Activated T-helper 1 cell treated with anti-CD3 and anti-CD28 coated beads, Interleukin-2, amount 50 U/mL, for 16 hours (primary cell): ENCODE data around the gene KIAA1755.
"Not testable (repeated sequence)": the region's sequence is repeated elsewhere in the genome, so short reads cannot be mapped to it uniquely, and the experiment has no call there.

ENCODE experiments used
- DNase-seq, 2 donors: peaks; one replicate each; pipeline ENCODE4 v3.0.0-alpha.2; 2020; ENCODE audit warnings: low read depth in 1 of 2, low spot score in 1 of 2

Gene KIAA1755

DNA sequence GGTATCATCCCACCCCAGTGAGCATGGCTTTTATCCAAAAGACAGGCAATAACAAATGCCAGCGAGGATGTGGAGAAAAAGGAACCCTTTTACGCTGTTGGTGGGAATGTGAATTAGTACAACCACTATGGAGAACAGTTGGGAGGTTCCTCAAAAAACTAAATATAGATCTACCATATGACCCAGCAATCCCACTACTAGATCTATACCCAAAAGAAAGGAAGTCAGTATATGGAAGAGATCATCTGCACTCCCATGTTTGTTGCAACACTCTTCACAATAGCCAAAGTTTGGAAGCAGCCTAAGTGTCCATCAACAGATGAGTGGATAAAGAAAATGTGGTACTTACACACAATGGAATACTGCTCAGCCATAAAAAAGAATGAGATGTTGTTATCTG is 5.9 kb upstream of the KIAA1755 start:
- DNase-seq, result no peak

DNA sequence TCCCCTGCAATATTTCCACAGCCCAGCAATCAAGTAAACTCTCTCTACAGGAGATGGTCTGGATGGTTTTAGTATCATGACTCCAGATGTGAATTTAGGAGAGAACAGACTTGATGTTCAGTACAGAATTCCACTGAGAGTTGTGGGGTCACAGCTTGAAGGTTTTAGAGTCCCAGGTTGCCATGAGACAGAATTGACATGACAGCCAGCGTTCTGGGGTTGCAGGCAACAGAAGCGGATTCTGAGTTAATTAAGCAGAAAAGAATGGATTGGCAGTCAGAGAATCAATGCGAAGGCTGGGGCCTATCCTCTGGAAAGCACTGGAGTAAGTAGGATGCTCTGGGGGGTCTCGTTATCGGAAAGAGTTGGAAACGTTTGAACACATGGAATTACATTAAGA is 2.4 kb upstream of the KIAA1755 start:
- DNase-seq, result no peak

- DNase-seq, result no peak
Observed at GRCh38 chr20:38261054-38261390, 487 bp upstream of the KIAA1755 start.

GRCh38 chr20:38260025-38260377 is 534 bp downstream of the KIAA1755 start:
- DNase-seq, result no peak

DNA sequence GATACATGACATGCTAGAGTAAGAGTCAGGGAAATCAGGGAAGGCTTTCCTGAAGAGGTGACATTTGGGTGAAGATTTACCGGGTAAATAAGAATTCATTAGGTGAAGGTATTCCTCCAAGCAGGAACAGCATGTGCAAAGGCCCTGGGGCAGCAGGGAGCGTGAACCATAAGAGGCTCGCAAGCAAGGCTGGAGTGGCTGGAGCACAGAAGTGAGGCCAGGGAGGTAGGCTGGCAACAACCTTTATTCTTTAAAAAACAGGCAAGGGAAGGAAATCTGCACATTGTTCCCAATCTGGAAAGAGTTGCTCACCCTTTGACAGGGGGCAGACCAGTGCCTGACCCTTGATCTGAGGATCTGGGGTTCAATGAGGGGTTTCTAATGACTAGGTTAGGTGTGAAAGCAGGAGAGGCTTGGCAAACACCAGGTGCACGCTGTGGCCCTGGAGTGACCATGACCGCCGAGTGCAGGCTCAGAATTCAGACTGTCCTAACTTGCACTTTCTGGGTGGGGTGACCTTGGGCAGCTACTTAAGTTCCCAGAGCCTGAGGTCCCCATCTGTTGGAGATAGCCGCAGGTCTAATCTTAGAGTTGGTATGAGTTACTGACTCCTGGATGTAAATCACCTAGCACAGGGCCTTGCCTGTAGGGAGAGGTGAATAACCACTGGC is 1.9 kb downstream of the KIAA1755 start:
- DNase-seq, result no peak

DNA sequence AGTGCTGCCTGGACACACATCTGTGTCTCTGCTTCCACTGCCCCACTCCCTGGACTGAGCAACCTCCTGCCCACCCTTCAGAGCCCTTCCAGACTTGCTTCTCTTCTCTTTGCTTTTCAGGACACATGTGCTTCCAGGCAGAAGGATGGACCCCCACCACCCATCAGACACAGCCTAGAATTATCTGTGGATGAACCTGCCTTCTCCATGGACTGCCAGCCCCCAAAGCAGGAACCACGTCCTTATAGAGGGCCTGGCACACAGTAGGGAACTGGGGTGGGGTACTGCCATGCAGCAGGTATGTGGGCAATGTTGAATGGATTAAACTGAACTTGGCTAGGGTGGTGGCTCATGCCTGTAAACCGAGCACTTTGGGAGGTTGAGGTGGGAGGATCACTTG is 3.6 kb downstream of the KIAA1755 start:
- no peak for DNase-seq

- no peak for DNase-seq
Observed at GRCh38 chr20:38256021-38256420, 4.5 kb downstream of the KIAA1755 start.

DNA sequence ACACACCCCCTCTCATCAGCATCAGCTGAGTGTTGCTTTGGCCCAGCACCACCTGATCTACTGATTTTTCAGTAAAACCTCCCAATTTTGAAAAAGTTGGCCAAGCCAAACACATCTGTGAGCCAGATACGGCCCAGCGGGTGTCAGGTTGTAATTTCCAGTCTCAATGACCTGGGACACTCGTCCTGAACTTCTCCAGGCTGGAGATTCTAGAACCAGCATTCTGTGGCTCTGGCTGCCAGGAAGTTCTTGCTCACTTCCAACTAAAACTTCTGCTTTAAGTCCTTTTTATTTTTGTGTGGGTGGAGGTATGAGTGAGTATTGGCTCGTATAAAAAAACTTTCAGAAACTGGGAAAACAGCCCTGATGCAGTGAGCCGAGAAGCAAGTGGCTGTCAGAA is 5.1 kb downstream of the KIAA1755 start:
- no peak for DNase-seq

GRCh38 chr20:38254621-38255020 is 5.9 kb downstream of the KIAA1755 start:
- DNase-seq, result not testable (repeated sequence)

- DNase-seq, result no peak
Observed at GRCh38 chr20:38253571-38253970, 7.0 kb downstream of the KIAA1755 start.

GRCh38 chr20:38252292-38253288 is 7.9 kb downstream of the KIAA1755 start:
- DNase-seq, result no peak

GRCh38 chr20:38251441-38251840 is 9.1 kb downstream of the KIAA1755 start:
- DNase-seq, result not testable (repeated sequence)

GRCh38 chr20:38250609-38251008 is 9.9 kb downstream of the KIAA1755 start:
- DNase-seq, result no peak

- no peak for DNase-seq
Observed at GRCh38 chr20:38249536-38250310, 10.8 kb downstream of the KIAA1755 start.

DNA sequence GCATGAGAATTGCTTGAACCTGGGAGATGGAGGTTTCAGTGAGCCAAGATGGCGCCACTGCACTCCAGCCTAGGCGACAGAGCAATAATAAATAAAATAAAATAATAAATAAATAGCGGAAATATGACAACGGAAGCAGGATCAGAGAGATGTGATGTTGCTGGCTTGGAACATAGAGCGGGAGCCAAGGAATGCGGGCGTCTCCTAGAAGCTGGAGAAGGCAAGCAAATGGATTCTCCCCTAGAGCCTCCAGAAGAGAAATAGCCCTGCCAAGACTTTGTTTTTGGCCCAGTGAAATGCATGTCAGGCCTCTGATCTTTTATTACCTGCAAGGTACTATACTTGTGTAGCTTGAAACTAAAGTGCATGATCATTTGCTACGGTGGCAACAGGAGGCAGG is 12.4 kb downstream of the KIAA1755 start:
- DNase-seq, result no peak

DNA sequence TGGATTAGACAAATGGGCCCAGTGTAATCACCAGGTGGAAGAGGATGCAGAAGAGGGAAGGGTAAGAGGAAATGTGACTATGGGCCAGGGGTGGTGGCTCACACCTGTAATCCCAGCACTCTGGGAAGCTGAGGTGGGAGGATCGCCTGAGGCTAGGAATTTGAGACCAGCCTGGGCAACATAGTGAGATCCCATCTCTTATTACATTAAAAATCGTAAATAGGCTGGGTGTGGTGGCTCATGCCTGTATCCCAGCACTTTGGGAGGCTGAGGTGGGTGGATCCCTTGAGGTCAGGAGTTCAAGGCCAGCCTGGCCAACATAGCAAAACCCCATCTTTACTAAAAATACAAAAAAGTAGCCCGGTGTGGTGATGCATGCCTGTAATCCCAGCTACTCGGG is 12.8 kb downstream of the KIAA1755 start:
- not testable (repeated sequence) for DNase-seq

GRCh38 chr20:38247166-38247509 is 13.4 kb downstream of the KIAA1755 start:
- DNase-seq, result no peak

DNA sequence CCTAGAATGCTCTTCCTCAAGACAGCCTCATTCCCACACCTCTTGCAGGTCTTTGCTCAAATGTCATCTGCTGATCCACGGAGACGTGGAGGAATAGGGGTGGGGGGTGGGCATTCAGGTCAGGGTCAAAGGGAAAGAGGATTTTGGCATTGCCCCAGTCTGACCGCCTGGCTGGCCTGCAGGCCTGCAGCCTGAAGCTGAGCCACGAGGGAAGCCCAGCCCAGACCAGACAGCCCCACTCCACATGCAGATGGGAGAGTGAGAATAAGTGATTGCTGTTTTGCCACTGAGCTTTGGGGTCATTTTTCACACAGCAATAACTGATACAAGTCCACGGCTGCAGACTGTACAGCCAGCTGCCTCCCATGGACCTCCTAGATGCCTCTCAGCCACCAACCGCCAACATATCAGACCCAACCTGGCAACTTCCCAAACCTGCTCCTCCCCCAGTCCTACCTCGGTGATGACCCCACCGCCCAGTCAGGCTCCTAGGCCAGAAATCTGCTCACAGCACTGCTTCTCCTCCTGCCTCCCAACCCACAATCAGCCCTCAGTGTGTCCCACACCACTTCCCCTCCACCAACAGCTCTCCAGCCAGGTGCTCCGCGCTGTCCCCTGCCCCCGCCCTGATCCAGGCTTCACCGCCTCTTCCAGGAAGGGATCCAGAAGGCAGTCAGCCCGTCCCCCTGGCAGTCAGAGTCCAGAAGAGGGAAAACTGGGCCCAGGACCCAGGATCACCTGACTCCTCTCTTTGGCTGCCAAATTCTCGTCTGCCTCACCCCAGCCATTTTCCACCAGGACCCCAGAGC is 14.0 kb downstream of the KIAA1755 start:
- DNase-seq, result no peak

- DNase-seq, result no peak
Observed at GRCh38 chr20:38245753-38246152, 14.8 kb downstream of the KIAA1755 start.

DNA sequence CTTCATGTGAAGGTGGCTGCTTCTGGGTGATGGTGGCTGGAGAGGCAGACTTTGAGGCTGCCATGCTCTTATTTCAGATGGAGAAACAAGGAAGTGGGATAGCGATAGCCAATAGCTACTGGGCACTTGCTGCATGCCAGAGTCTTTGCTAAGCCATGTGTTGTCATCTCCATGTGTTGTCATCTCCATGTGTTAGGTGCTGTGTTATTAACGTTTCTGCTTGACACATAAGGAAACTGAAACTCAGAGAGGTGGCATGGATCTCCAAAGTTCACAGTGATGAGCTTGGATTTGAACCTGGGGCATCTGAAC is 16.9 kb downstream of the KIAA1755 start:
- DNase-seq, result no peak
